H9 (cell line): Measurements from ENCODE around the gene RIIAD1. TPM values are rescaled to one million over a fixed set of nuclear protein-coding genes. Genes with fewer than 3 reads are reported as not detected.
"Not testable (repeated sequence)": the region's sequence is repeated elsewhere in the genome, so short reads cannot be mapped to it uniquely, and the experiment has no call there.

ENCODE experiments used
- DNase-seq: peaks from one replicate; pipeline ENCODE4 v3.0.0-alpha.2; 2017
- H2AFZ ChIP-seq: one replicate; pipeline ENCODE4 v1.6.1; 2013; ENCODE audit warnings: mild to moderate bottlenecking, low read length, control low read depth, moderate library complexity
- H2AK5ac ChIP-seq: 2 replicates; pipeline ENCODE4 v1.6.1; 2013; ENCODE audit warnings: low read length, control low read depth, mixed read lengths; ENCODE audit not compliant: insufficient read length
- H2BK120ac ChIP-seq: one replicate; pipeline ENCODE4 v1.6.1; 2013; ENCODE audit warnings: low read depth, mild to moderate bottlenecking, low read length, control low read depth, inconsistent platforms; ENCODE audit not compliant: poor library complexity, severe bottlenecking
- H2BK12ac ChIP-seq: 2 replicates; pipeline ENCODE4 v1.6.1; 2013; ENCODE audit warnings: low read length, control low read depth, mixed read lengths, low read depth; ENCODE audit not compliant: insufficient read length
- H2BK15ac ChIP-seq: 2 replicates; pipeline ENCODE4 v1.6.1; 2013; ENCODE audit warnings: low read depth, low read length, control low read depth
- H2BK20ac ChIP-seq: one replicate; pipeline ENCODE4 v1.6.1; 2013; ENCODE audit warnings: low read depth, mild to moderate bottlenecking, low read length, control low read depth, inconsistent platforms; ENCODE audit not compliant: poor library complexity, severe bottlenecking
- H2BK5ac ChIP-seq: 2 replicates; pipeline ENCODE4 v1.6.1; 2013; ENCODE audit warnings: low read length, control low read depth, mixed read lengths; ENCODE audit not compliant: insufficient read length
- H3K14ac ChIP-seq: 2 replicates; pipeline ENCODE4 v1.6.1; 2013; ENCODE audit warnings: low read length, control low read depth; ENCODE audit not compliant: insufficient read depth
- H3K18ac ChIP-seq: 2 replicates; pipeline ENCODE4 v1.6.1; 2013; ENCODE audit warnings: low read depth, mild to moderate bottlenecking, mixed read lengths, low read length, control low read depth; ENCODE audit not compliant: insufficient read length
- H3K23ac ChIP-seq: 2 replicates; pipeline ENCODE4 v1.6.1; 2013; ENCODE audit warnings: low read length, control low read depth, mixed read lengths, low read depth; ENCODE audit not compliant: insufficient read length
- H3K23me2 ChIP-seq: 2 replicates; pipeline ENCODE4 v1.6.1; 2013; ENCODE audit warnings: low read depth, mild to moderate bottlenecking, mixed read lengths, low read length, control low read depth; ENCODE audit not compliant: insufficient read length, poor library complexity, severe bottlenecking
- H3K27ac ChIP-seq: 2 replicates; pipeline ENCODE4 v1.5.1; 2013; ENCODE audit warnings: low read length, control low read depth, mixed read lengths, low read depth; ENCODE audit not compliant: insufficient read length
- H3K27me3 ChIP-seq: 2 replicates; pipeline ENCODE4 v1.6.1; 2013; ENCODE audit warnings: low read length, control low read depth, inconsistent platforms; ENCODE audit not compliant: insufficient read depth
- H3K4ac ChIP-seq: 2 replicates; pipeline ENCODE4 v1.6.1; 2013; ENCODE audit warnings: low read depth, mild to moderate bottlenecking, control low read depth, inconsistent platforms, low read length, moderate library complexity
- H3K4me1 ChIP-seq: 2 replicates; pipeline ENCODE4 v1.6.1; 2013; ENCODE audit warnings: low read length, control low read depth, inconsistent platforms; ENCODE audit not compliant: insufficient read depth
- H3K4me2 ChIP-seq: 2 replicates; pipeline ENCODE4 v1.6.1; 2013; ENCODE audit warnings: low read length, control low read depth, mixed read lengths; ENCODE audit not compliant: insufficient read length, insufficient read depth
- H3K56ac ChIP-seq: 2 replicates; pipeline ENCODE4 v1.6.1; 2013; ENCODE audit warnings: low read depth, mild to moderate bottlenecking, mixed read lengths, low read length, control low read depth; ENCODE audit not compliant: insufficient read length
- H3K79me1 ChIP-seq: 2 replicates; pipeline ENCODE4 v1.6.1; 2013; ENCODE audit warnings: low read depth, mild to moderate bottlenecking, moderate library complexity, low read length, control low read depth, inconsistent platforms; ENCODE audit not compliant: insufficient read depth, poor library complexity, severe bottlenecking
- H3K79me2 ChIP-seq: 2 replicates; pipeline ENCODE4 v1.6.1; 2013; ENCODE audit warnings: low read length, control low read depth, inconsistent platforms; ENCODE audit not compliant: insufficient read depth
- H3K9ac ChIP-seq: 2 replicates; pipeline ENCODE4 v1.6.1; 2013; ENCODE audit warnings: low read length, control low read depth, mixed read lengths; ENCODE audit not compliant: insufficient read length; ENCODE audit errors: extremely low read depth
- H3K9me3 ChIP-seq: one replicate; pipeline ENCODE4 v1.6.1; 2013; ENCODE audit warnings: low read depth, low read length, inconsistent platforms; ENCODE audit not compliant: control insufficient read depth
- H3T11ph ChIP-seq: one replicate; pipeline ENCODE4 v1.6.1; 2013; ENCODE audit warnings: mild to moderate bottlenecking, low read length, control low read depth, inconsistent platforms
- H4K20me1 ChIP-seq: one replicate; pipeline ENCODE4 v1.6.1; 2013; ENCODE audit not compliant: control insufficient read depth, insufficient read length, insufficient read depth
- H4K5ac ChIP-seq: 2 replicates; pipeline ENCODE4 v1.6.1; 2013; ENCODE audit warnings: low read depth, mild to moderate bottlenecking, mixed read lengths, low read length, control low read depth; ENCODE audit not compliant: insufficient read length
- H4K8ac ChIP-seq: replicated peaks from 2 replicates; pipeline ENCODE4 v1.6.1; 2013; ENCODE audit warnings: low read length, control low read depth, mixed read lengths, low read depth; ENCODE audit not compliant: insufficient read length
- H4K91ac ChIP-seq: 2 replicates; pipeline ENCODE4 v1.6.1; 2013; ENCODE audit warnings: low read depth, mild to moderate bottlenecking, moderate library complexity, mixed read lengths, low read length, control low read depth; ENCODE audit not compliant: insufficient read length
- H3K27ac Mint-ChIP-seq, 3 experiments: 2 replicates in 2 of 3; 3 replicates in 1 of 3; pipeline ENCODE4 v1.8.0; 2020 to 2021; ENCODE audit warnings: mixed read lengths in 3 of 3, mild to moderate bottlenecking in 1 of 3, moderate library complexity in 1 of 3
- H3K27me3 Mint-ChIP-seq: 2 replicates; pipeline ENCODE4 v1.8.0; 2021; ENCODE audit warnings: low read depth, mild to moderate bottlenecking, moderate library complexity, mixed read lengths
- H3K36me3 Mint-ChIP-seq, 3 experiments: 2 replicates in 2 of 3; 3 replicates in 1 of 3; pipeline ENCODE4 v1.8.0; 2020 to 2021; ENCODE audit warnings: low read depth in 3 of 3, mixed read lengths in 3 of 3; ENCODE audit not compliant: insufficient read depth in 1 of 3
- H3K4me1 Mint-ChIP-seq, 2 experiments: 2 replicates each; pipeline ENCODE4 v1.8.0; 2020; ENCODE audit warnings: mixed read lengths in 2 of 2
- H3K4me3 Mint-ChIP-seq, 2 experiments: 2 replicates in 1 of 2; 3 replicates in 1 of 2; pipeline ENCODE4 v1.8.0; 2020 to 2021; ENCODE audit warnings: mild to moderate bottlenecking in 2 of 2, mixed read lengths in 2 of 2, moderate library complexity in 1 of 2
- H3K9me3 Mint-ChIP-seq, 2 experiments: 2 replicates in 1 of 2; 3 replicates in 1 of 2; pipeline ENCODE4 v1.8.0; 2020; ENCODE audit warnings: mild to moderate bottlenecking in 2 of 2, mixed read lengths in 2 of 2, moderate library complexity in 1 of 2
- WGBS: extraction: QIAGEN DNeasy Blood & Tissue Kit; methylation state at CpG from one replicate; pipeline ENCODE4 v1.1.7; 2013; ENCODE audit warnings: missing lambda C conversion rate, low lambda C conversion rate, mixed read lengths; ENCODE audit not compliant: insufficient read length; ENCODE audit errors: extremely low coverage; 5-methylcytosine and 5-hydroxymethylcytosine counted together
- total RNA-seq: library from RNA; stranded (reverse); gene quantifications from 2 replicates; pipeline ENCODE4 v1.2.1, GENCODE V29; 2021

RIIAD1 gene
- total RNA-seq, 1 experiment from 2014 or later, result 1.4 TPM

- not testable (repeated sequence) for H3K79me1 ChIP-seq, H3K4me3 Mint-ChIP-seq, H3K27me3 Mint-ChIP-seq, H3K56ac ChIP-seq, H2BK12ac ChIP-seq, H3K18ac ChIP-seq, H3K4me1 Mint-ChIP-seq, H2BK20ac ChIP-seq, H3K27me3 ChIP-seq, H3K23ac ChIP-seq, H3K27ac Mint-ChIP-seq, H2BK120ac ChIP-seq, H2BK15ac ChIP-seq, H2AFZ ChIP-seq, H3K27ac ChIP-seq, H3K79me2 ChIP-seq, H3K23me2 ChIP-seq, H4K20me1 ChIP-seq, H3K9me3 ChIP-seq, H2AK5ac ChIP-seq, H2BK5ac ChIP-seq, H3K9ac ChIP-seq, H3T11ph ChIP-seq, H3K4me1 ChIP-seq, DNase-seq, H3K14ac ChIP-seq, H3K9me3 Mint-ChIP-seq, H3K4ac ChIP-seq, H3K4me2 ChIP-seq, H4K8ac ChIP-seq, H4K5ac ChIP-seq, H4K91ac ChIP-seq
- H3K36me3 Mint-ChIP-seq, result peaks cover 7 to 16% (median 10%) of the 10 kb centered on the region in 3 experiments; a peak in 5 of 7 replicates
- no CpG with 5 or more reads among the region's 34 CpGs for WGBS
Measured at GRCh38 chr1:151769270-151769669, 47.9 kb downstream of the RIIAD1 start.
